Immature natural killer cell (primary cell): ENCODE data around the gene PFKP. TPM values are rescaled to one million over a fixed set of nuclear protein-coding genes. Genes with fewer than 3 reads are reported as not detected.
A peak's percentile ranks its signal among the peaks of the same experiment; 100 is the strongest.
"Not testable (repeated sequence)": the region's sequence is repeated elsewhere in the genome, so short reads cannot be mapped to it uniquely, and the experiment has no call there.

Source experiments
- DNase-seq, 3 donors: peaks; one replicate each; pipeline ENCODE4 v3.0.0; 2022; ENCODE audit warnings: mixed read lengths in 1 of 3
- H3K27ac Mint-ChIP-seq, 6 donors: one replicate each; pipeline ENCODE4 v1.8.0; 2020; ENCODE audit warnings: mixed read lengths in 6 of 6, mild to moderate bottlenecking in 5 of 6, inconsistent platforms in 4 of 6, moderate library complexity in 3 of 6
- H3K27me3 Mint-ChIP-seq, 3 donors: one replicate each; pipeline ENCODE4 v1.8.0; 2020 to 2021; ENCODE audit warnings: low read depth in 3 of 3, mild to moderate bottlenecking in 3 of 3, mixed read lengths in 3 of 3, moderate library complexity in 3 of 3, inconsistent platforms in 1 of 3
- H3K36me3 Mint-ChIP-seq, 3 donors: one replicate each; pipeline ENCODE4 v1.8.0; 2020; ENCODE audit warnings: mixed read lengths in 3 of 3, inconsistent platforms in 2 of 3, mild to moderate bottlenecking in 2 of 3
- H3K4me1 Mint-ChIP-seq, 2 donors: one replicate each; pipeline ENCODE4 v1.8.0; 2020; ENCODE audit warnings: inconsistent platforms in 2 of 2, mild to moderate bottlenecking in 2 of 2, mixed read lengths in 2 of 2, moderate library complexity in 1 of 2
- H3K4me3 Mint-ChIP-seq, 5 donors: one replicate each; pipeline ENCODE4 v1.8.0; 2020; ENCODE audit warnings: mild to moderate bottlenecking in 5 of 5, mixed read lengths in 5 of 5, inconsistent platforms in 3 of 5, moderate library complexity in 3 of 5
- H3K9me3 Mint-ChIP-seq, 6 donors: one replicate each; pipeline ENCODE4 v1.8.0; 2020; ENCODE audit warnings: mild to moderate bottlenecking in 6 of 6, mixed read lengths in 6 of 6, inconsistent platforms in 4 of 6, moderate library complexity in 3 of 6
- polyA plus RNA-seq, 3 donors: library from polyadenylated mRNA; unstranded; fragments of 300-500 nt; fragmentation: Illumina TruSeq; gene quantifications; one replicate each; pipeline ENCODE4 v1.2.3, GENCODE V29; 2021

The PFKP gene
- polyA plus RNA-seq, 3 donors from 2014 or later, result 18.2 to 47.3 (median 30.0) TPM

GRCh38 chr10:3100093-3100792 is 32.9 kb downstream of the PFKP start:
- no peak for DNase-seq
- peaks cover 15 to 33% (median 22%) of the 10 kb centered on the region in 3 donors for H3K36me3 Mint-ChIP-seq
- no peak overlapping the region for H3K27ac Mint-ChIP-seq
- H3K4me1 Mint-ChIP-seq, result peaks cover 19% of the 10 kb centered on the region in 2 donors
- no peak overlapping the region for H3K4me3 Mint-ChIP-seq
- H3K27me3 Mint-ChIP-seq, result peaks cover 0 to 2% (median 0%) of the 10 kb centered on the region in 3 donors
- H3K9me3 Mint-ChIP-seq, result no peaks in the 10 kb centered on the region

DNA sequence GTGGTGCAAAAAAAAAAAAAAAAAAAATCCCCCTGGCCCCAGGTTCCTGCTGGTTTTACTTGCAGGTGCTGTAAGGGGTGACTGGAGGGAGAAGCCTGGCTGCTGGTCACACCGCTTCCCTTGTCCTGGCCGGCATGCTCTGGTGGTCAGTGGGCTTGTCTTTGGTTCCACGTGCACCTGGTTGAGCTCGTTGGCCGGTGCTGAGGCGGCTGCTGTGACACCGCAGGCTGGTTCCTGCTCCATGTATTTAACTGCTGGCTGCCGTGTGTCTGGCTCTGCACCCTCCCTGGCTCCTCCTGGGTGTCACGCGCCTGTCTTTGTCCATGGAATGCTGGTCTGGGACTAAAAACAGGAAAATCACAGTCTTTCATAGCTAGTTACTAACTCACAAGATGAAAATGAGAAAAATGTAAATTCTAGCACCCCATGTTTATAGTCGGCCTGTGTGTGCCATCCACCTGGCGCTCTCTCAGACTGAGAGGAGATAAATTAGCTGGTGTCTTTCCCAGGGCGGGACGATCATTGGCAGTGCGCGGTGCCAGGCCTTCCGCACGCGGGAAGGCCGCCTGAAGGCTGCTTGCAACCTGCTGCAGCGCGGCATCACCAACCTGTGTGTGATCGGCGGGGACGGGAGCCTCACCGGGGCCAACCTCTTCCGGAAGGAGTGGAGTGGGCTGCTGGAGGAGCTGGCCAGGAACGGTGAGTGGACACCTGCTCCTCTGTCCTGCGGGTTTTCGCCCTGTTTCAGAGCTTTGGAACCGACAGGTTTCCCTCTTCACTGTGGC is 33.7 kb downstream of the PFKP start:
- Mint-ChIP-seq H3K27me3 (peaks cover 0 to 2% (median 0%) of the 10 kb centered on the region in 3 donors), H3K9me3 (no peaks in the 10 kb centered on the region), H3K4me1 (peaks cover 11% of the 10 kb centered on the region in 2 donors), H3K36me3 (peaks cover 15 to 39% (median 27%) of the 10 kb centered on the region in 3 donors), H3K4me3 (no peak overlapping the region), H3K27ac (no peak overlapping the region)
- DNase-seq, result no peak

DNA sequence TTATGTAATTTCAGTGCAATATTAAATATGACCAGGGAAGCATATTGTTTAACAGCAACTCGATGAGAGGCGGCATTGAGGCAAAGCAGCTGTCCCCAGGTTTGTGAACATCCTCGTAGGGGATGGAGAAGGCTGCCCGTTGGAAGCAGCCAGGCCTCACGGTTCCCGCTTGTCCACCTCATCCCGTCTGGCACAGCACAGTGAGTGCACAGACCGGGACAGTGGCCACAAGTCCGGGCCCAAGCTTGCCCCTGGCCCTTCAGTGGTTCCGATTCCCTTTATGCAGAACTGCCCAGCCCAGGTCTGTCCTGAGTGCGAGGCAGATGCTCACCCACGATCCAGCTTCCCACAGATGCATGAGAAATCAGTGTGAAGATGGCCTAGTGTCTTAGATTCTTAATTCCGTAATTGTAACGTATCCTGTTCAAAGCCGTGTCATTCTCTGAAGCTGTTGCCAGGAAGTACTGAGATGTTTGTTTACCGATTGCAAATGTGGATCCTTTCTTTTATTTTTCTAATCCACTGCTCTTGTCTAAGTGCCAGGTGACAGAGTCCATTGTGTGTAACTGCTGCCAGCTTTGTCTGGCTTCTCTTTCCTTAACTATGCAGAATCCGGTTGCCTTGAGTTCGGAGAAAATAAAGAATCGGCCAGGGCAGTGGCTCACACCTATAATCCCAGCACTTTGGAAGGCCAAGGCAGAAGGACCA is 35.5 kb downstream of the PFKP start:
- H3K27me3 Mint-ChIP-seq, result peaks cover 0 to 2% (median 0%) of the 10 kb centered on the region in 3 donors
- peaks cover 15 to 39% (median 27%) of the 10 kb centered on the region in 3 donors for H3K36me3 Mint-ChIP-seq
- H3K9me3 Mint-ChIP-seq, result no peaks in the 10 kb centered on the region
- H3K4me3 Mint-ChIP-seq, result no peak overlapping the region
- no peaks in the 10 kb centered on the region for H3K4me1 Mint-ChIP-seq
- DNase-seq, result no peak
- peak overlapping the region in 1 of 6 donors; percentile 57 for H3K27ac Mint-ChIP-seq

GRCh38 chr10:3103646-3104045 is 36.3 kb downstream of the PFKP start:
- Mint-ChIP-seq H3K4me1 (no peaks in the 10 kb centered on the region), H3K4me3 (no peak overlapping the region), H3K36me3 (peaks cover 15 to 42% (median 27%) of the 10 kb centered on the region in 3 donors), H3K27ac (peak overlapping the region in 1 of 6 donors; percentile 26), H3K9me3 (no peaks in the 10 kb centered on the region), H3K27me3 (peaks cover 0 to 2% (median 0%) of the 10 kb centered on the region in 3 donors)
- no peak for DNase-seq

DNA sequence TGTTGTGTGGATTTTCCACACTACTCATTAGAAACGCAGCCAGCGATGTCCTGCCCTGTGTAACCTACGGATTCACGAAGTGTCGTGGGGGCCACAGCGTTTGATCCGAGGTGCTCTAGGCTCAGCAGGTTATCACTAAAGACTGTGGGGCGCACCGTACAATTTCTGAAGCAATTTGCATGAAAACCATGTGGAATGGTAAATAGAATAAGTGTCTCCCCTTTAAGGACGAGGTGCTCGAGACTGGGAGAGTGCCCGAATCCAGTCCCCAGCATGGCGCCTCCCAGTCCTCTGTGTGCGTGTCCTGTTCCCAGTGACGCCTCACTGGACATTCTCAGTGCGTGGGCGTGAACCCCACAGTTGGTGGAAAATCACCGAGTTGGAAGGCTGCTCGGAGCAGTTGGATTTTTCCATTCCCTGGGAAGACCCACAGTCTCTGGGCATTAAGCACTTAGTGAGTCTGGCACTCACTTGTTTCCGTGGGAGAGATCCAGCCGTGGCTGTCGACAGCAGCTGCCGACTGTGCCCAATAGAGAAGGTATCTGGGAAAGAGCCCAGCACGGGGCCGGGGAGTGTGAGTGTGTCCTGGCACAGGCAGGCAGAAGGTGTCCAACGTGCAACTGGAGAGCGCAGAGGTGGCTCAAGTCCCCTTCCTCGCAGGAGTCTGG is 37.0 kb downstream of the PFKP start:
- Mint-ChIP-seq H3K9me3 (no peaks in the 10 kb centered on the region), H3K36me3 (peaks cover 11 to 38% (median 26%) of the 10 kb centered on the region in 3 donors), H3K27ac (no peak overlapping the region)

GRCh38 chr10:3105166-3105565 is 37.8 kb downstream of the PFKP start:
- no peak overlapping the region for H3K27ac Mint-ChIP-seq
- H3K4me3 Mint-ChIP-seq, result no peak overlapping the region
- DNase-seq, result no peak
- H3K36me3 Mint-ChIP-seq, result peaks cover 5 to 32% (median 20%) of the 10 kb centered on the region in 3 donors
- H3K27me3 Mint-ChIP-seq, result no peaks in the 10 kb centered on the region
- H3K4me1 Mint-ChIP-seq, result no peaks in the 10 kb centered on the region
- H3K9me3 Mint-ChIP-seq, result no peaks in the 10 kb centered on the region

More for the DNA sequence above, 37.0 kb downstream of the PFKP start:
- Mint-ChIP-seq H3K27me3 (peaks cover 0 to 2% (median 0%) of the 10 kb centered on the region in 3 donors), H3K4me1 (no peaks in the 10 kb centered on the region), H3K4me3 (no peak overlapping the region)
- no peak for DNase-seq

GRCh38 chr10:3105905-3106304 is 38.6 kb downstream of the PFKP start:
- Mint-ChIP-seq H3K4me3 (no peak overlapping the region), H3K9me3 (no peaks in the 10 kb centered on the region), H3K4me1 (no peaks in the 10 kb centered on the region), H3K36me3 (peaks cover 9 to 33% (median 20%) of the 10 kb centered on the region in 3 donors), H3K27ac (no peak overlapping the region), H3K27me3 (no peaks in the 10 kb centered on the region)
- DNase-seq, result no peak

DNA sequence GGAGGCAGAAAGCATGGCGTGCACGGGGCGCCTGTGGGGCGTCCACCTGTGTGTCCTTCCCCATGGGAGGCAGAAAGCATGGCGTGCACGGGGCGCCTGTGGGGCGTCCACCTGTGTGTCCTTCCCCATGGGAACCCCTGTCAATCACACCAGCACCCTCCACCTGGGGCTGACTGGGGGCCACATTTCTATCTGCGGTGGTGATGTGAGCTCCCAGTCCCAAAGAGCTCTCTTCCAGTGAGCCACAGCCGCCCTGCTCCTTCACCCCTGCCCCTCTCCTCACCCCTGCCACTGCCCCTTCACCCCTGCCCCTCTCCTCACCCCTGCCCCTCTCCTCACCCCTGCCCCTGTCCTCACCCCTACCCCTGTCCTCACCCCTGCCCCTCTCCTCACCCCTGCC is 39.0 kb downstream of the PFKP start:
- not testable (repeated sequence) for H3K27me3 Mint-ChIP-seq, H3K4me1 Mint-ChIP-seq, H3K9me3 Mint-ChIP-seq, DNase-seq, H3K4me3 Mint-ChIP-seq, H3K27ac Mint-ChIP-seq
- peaks cover 13 to 32% (median 21%) of the 10 kb centered on the region in 3 donors for H3K36me3 Mint-ChIP-seq

- no peaks in the 10 kb centered on the region for H3K9me3 Mint-ChIP-seq
Measured at GRCh38 chr10:3106928-3107425, 39.6 kb downstream of the PFKP start.

DNA sequence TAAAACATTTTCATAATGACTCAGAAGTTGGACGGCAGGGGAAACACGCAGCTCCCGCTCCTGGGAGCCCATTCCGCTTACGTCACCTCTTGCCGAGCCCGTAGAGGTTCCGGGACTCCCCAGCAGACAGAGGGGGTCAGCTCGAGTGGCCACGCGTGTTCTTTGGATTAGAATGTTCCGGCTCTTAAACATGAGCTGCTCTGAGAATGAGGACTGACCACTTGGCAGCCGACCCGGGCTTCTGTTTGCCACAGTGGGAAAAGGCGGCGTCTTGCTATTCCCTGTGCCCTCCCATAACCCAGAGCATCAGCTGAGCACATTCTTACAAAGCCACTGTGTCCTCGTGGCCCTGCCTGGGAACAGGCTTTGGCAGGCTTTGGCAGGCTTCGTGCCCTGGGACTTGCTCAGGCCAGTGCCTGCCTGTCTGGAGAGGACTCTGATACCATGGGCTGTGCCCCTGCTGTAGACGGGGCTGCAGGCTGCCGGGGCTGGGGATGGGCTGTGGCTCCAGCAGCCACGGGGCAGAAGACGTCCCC is 40.1 kb downstream of the PFKP start:
- peaks cover 15 to 29% (median 20%) of the 10 kb centered on the region in 3 donors for H3K36me3 Mint-ChIP-seq
- H3K27ac Mint-ChIP-seq, result no peak overlapping the region
- H3K9me3 Mint-ChIP-seq, result no peaks in the 10 kb centered on the region
- H3K4me1 Mint-ChIP-seq, result no peaks in the 10 kb centered on the region
- H3K4me3 Mint-ChIP-seq, result no peak overlapping the region
- no peaks in the 10 kb centered on the region for H3K27me3 Mint-ChIP-seq
- no peak for DNase-seq

More at GRCh38 chr10:3106928-3107425, 39.6 kb downstream of the PFKP start:
- no peak for DNase-seq
- peaks cover 15 to 29% (median 20%) of the 10 kb centered on the region in 3 donors for H3K36me3 Mint-ChIP-seq
- no peaks in the 10 kb centered on the region for H3K27me3 Mint-ChIP-seq
- no peak overlapping the region for H3K4me3 Mint-ChIP-seq
- no peaks in the 10 kb centered on the region for H3K4me1 Mint-ChIP-seq
- H3K27ac Mint-ChIP-seq, result peak overlapping the region in 1 of 6 donors; percentile 23

- no peaks in the 10 kb centered on the region for H3K27me3 Mint-ChIP-seq
- no peaks in the 10 kb centered on the region for H3K9me3 Mint-ChIP-seq
- no peak overlapping the region for H3K27ac Mint-ChIP-seq
Measured at GRCh38 chr10:3108033-3108432, 40.7 kb downstream of the PFKP start.

DNA sequence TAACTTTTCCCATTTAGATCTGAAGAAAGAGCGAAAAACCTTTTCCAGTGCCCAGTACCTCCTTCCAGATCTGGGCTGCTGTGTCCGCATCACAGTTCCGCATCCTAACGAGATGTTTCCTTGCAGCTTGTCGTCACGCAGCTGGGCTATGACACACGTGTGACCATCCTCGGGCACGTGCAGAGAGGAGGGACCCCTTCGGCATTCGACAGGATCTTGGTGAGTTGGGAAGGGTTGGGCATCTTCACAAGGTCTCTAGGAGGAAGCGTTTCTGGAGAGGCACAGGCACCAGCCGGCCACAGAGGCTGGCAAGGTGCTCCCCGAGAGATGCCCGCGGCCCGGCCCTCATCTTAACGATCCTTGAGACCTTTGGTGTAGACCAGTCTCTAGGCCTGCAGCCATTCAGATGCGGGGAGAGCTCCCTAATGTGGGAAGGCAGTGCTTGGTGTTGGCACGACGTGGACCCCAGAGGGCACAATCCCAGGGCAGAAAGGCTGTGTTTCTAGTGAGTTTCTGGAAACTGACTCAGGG is 41.3 kb downstream of the PFKP start:
- H3K27ac Mint-ChIP-seq, result no peak overlapping the region

More at GRCh38 chr10:3108033-3108432, 40.7 kb downstream of the PFKP start:
- DNase-seq, result no peak
- no peak overlapping the region for H3K4me3 Mint-ChIP-seq
- no peaks in the 10 kb centered on the region for H3K4me1 Mint-ChIP-seq
- peaks cover 15 to 26% (median 18%) of the 10 kb centered on the region in 3 donors for H3K36me3 Mint-ChIP-seq

GRCh38 chr10:3109196-3109595 is 41.8 kb downstream of the PFKP start:
- no peaks in the 10 kb centered on the region for H3K9me3 Mint-ChIP-seq
- no peaks in the 10 kb centered on the region for H3K4me1 Mint-ChIP-seq
- no peaks in the 10 kb centered on the region for H3K27me3 Mint-ChIP-seq
- peaks cover 10 to 26% (median 18%) of the 10 kb centered on the region in 3 donors for H3K36me3 Mint-ChIP-seq
- H3K27ac Mint-ChIP-seq, result no peak overlapping the region
- no peak for DNase-seq
- no peak overlapping the region for H3K4me3 Mint-ChIP-seq

More for the DNA sequence above, 41.3 kb downstream of the PFKP start:
- no peak overlapping the region for H3K4me3 Mint-ChIP-seq
- DNase-seq, result no peak
- H3K4me1 Mint-ChIP-seq, result no peaks in the 10 kb centered on the region
- H3K27me3 Mint-ChIP-seq, result no peaks in the 10 kb centered on the region
- H3K36me3 Mint-ChIP-seq, result peaks cover 12 to 26% (median 17%) of the 10 kb centered on the region in 3 donors
- H3K9me3 Mint-ChIP-seq, result no peaks in the 10 kb centered on the region
